K562 (cell line): ENCODE results near the gene PTPN11. TPM values are rescaled to one million over a fixed set of nuclear protein-coding genes. Genes with fewer than 3 reads are reported as not detected.

Experiments
- HSF4 ChIP-seq: fragments of 250-450 bp; sonication (Bioruptor Pico); IDR thresholded peaks from 2 replicates; pipeline ENCODE4 v2.1.2; 2022; ENCODE audit warnings: mild to moderate bottlenecking, moderate library complexity, borderline replicate concordance
- PKNOX1 ChIP-seq: fragments of 450-650 bp; IDR thresholded peaks from 2 replicates; pipeline ENCODE4 v1.6.1; 2016
- RBM15 ChIP-seq: fragments of 200-400 bp; formaldehyde crosslinking; IDR thresholded peaks from 2 replicates; pipeline ENCODE4 v1.6.1; 2018; ENCODE audit warnings: mild to moderate bottlenecking, low read length, moderate library complexity; ENCODE audit not compliant: insufficient read depth
- RBM25 ChIP-seq: fragments of 200-400 bp; formaldehyde crosslinking; IDR thresholded peaks from 2 replicates; pipeline ENCODE4 v1.6.1; 2018; ENCODE audit warnings: low read length, low read depth, moderate library complexity; ENCODE audit not compliant: severe bottlenecking
- RERE ChIP-seq: sonication (generic); formaldehyde crosslinking; IDR thresholded peaks from 2 replicates; pipeline ENCODE4 v1.8.0; 2023; ENCODE audit warnings: missing genetic modification reagents, mild to moderate bottlenecking, borderline replicate concordance
- TBP ChIP-seq: optimal IDR thresholded peaks from 2 replicates; pipeline ENCODE3; 2011; ENCODE audit warnings: low read depth, low read length, improper control_type of control experiment
- TFE3 ChIP-seq: fragments of 450-650 bp; formaldehyde crosslinking; IDR thresholded peaks from 2 replicates; pipeline ENCODE4 v1.4.0; 2020; ENCODE audit warnings: mild to moderate bottlenecking, mixed read lengths
- ZNF561 ChIP-seq: fragments of 450-650 bp; formaldehyde crosslinking; conservative IDR thresholded peaks from 2 replicates; pipeline ENCODE4 v1.4.0; 2020; ENCODE audit warnings: mild to moderate bottlenecking, moderate library complexity
- polyA plus RNA-seq, 8 experiments: library from polyadenylated mRNA; depleted of rRNA in 4 of 8; stranded (reverse) in 5 of 8; unstranded in 3 of 8; fragments of >200 nt; fragmentation: Nextera tagmentation in 2 of 8; fragmentation: Illumina TruSeq in 1 of 8; extraction: Ambion mirVana in 2 of 8; extraction: Trizol in 1 of 8; gene quantifications; 2 replicates each; pipeline versions ENCODE4 v1.2.1 to v1.2.3, GENCODE V29; 2011 to 2014; ENCODE audit warnings: inconsistent platforms in 1 of 8, missing spikeins in 1 of 8
- total RNA-seq, 7 experiments: library from RNA; depleted of rRNA in 6 of 7; stranded (reverse); fragments of >200 nt in 6 of 7; fragmentation: Illumina TruSeq in 2 of 7; extraction: Trizol in 2 of 7; gene quantifications; 2 replicates each; pipeline versions ENCODE4 v1.2.1 to v1.2.3, GENCODE V29; 2011 to 2021; ENCODE audit warnings: low replicate concordance in 1 of 7
- TF ChIP-seq, protein P1 (sequence below): fragments of 250-450 bp; sonication (Bioruptor Pico); IDR thresholded peaks from 2 replicates; pipeline ENCODE4 v1.5.0; 2021; ENCODE audit warnings: mild to moderate bottlenecking, borderline replicate concordance
- TF ChIP-seq, protein P2 (sequence below): fragments of 250-450 bp; sonication (Bioruptor Pico); IDR thresholded peaks from 2 replicates; pipeline ENCODE4 v1.4.0; 2020

Gene PTPN11
- total and polyA plus RNA-seq, 9 of the 15 experiments (the other 6 are each of a cell fraction or from before 2014, with no cell fraction given), result 22.5 to 126 (median 79.7) TPM

DNA sequence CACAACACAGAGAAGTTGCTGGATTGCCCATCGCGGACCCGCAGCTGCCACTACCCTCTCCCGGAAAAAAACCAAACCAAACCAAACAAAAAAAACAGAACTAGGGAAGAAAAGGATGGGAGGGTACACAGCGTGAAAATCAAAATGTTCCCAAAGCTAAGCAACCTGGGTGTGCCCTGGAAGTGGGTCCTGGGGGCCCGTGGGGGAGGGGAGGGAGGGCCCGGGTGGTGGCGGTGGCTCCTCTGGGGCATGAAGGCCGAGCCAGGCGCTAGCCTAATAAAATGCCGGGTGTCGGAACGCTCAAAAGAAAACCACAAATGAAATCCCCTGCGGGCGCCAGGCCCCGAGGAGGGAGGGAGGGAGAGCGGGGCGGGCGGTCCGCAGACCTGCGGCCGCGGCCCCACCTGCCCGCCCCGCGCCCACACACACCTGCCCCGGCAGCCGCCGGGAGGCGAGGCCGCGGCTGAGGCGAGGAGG lies 37.3 kb upstream of the PTPN11 start (continued):
- TF ChIP-seq, protein P1, sequence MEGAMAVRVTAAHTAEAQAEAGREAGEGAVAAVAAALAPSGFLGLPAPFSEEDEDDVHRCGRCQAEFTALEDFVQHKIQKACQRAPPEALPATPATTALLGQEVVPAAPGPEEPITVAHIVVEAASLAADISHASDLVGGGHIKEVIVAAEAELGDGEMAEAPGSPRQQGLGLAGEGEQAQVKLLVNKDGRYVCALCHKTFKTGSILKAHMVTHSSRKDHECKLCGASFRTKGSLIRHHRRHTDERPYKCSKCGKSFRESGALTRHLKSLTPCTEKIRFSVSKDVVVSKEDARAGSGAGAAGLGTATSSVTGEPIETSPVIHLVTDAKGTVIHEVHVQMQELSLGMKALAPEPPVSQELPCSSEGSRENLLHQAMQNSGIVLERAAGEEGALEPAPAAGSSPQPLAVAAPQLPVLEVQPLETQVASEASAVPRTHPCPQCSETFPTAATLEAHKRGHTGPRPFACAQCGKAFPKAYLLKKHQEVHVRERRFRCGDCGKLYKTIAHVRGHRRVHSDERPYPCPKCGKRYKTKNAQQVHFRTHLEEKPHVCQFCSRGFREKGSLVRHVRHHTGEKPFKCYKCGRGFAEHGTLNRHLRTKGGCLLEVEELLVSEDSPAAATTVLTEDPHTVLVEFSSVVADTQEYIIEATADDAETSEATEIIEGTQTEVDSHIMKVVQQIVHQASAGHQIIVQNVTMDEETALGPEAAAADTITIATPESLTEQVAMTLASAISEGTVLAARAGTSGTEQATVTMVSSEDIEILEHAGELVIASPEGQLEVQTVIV (CRISPR knock-in tag), result no peak
- TF ChIP-seq TBP (no peak), HSF4 (CRISPR knock-in tag) (no peak), PKNOX1 (no peak), TFE3 (CRISPR knock-in tag) (no peak), RERE (no peak; the same call in 1 of the 2 replicates), RBM15 (no peak), ZNF561 (CRISPR knock-in tag) (no peak), RBM25 (peak; percentile 13)
- TF ChIP-seq, protein P2, sequence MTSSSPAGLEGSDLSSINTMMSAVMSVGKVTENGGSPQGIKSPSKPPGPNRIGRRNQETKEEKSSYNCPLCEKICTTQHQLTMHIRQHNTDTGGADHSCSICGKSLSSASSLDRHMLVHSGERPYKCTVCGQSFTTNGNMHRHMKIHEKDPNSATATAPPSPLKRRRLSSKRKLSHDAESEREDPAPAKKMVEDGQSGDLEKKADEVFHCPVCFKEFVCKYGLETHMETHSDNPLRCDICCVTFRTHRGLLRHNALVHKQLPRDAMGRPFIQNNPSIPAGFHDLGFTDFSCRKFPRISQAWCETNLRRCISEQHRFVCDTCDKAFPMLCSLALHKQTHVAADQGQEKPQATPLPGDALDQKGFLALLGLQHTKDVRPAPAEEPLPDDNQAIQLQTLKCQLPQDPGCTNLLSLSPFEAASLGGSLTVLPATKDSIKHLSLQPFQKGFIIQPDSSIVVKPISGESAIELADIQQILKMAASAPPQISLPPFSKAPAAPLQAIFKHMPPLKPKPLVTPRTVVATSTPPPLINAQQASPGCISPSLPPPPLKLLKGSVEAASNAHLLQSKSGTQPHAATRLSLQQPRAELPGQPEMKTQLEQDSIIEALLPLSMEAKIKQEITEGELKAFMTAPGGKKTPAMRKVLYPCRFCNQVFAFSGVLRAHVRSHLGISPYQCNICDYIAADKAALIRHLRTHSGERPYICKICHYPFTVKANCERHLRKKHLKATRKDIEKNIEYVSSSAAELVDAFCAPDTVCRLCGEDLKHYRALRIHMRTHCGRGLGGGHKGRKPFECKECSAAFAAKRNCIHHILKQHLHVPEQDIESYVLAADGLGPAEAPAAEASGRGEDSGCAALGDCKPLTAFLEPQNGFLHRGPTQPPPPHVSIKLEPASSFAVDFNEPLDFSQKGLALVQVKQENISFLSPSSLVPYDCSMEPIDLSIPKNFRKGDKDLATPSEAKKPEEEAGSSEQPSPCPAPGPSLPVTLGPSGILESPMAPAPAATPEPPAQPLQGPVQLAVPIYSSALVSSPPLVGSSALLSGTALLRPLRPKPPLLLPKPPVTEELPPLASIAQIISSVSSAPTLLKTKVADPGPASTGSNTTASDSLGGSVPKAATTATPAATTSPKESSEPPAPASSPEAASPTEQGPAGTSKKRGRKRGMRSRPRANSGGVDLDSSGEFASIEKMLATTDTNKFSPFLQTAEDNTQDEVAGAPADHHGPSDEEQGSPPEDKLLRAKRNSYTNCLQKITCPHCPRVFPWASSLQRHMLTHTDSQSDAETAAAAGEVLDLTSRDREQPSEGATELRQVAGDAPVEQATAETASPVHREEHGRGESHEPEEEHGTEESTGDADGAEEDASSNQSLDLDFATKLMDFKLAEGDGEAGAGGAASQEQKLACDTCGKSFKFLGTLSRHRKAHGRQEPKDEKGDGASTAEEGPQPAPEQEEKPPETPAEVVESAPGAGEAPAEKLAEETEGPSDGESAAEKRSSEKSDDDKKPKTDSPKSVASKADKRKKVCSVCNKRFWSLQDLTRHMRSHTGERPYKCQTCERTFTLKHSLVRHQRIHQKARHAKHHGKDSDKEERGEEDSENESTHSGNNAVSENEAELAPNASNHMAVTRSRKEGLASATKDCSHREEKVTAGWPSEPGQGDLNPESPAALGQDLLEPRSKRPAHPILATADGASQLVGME, result no peak
